Hematopoietic multipotent progenitor cell treated with erythropoietin and hydrocortisone succinate and interleukin-3 and kit ligand, for 17 days (in vitro differentiated cells): ENCODE data around the gene SEPTIN2.
"Not testable (repeated sequence)": the region's sequence is repeated elsewhere in the genome, so short reads cannot be mapped to it uniquely, and the experiment has no call there.

Source experiments
- DNase-seq: peaks from one replicate; pipeline ENCODE4 v3.0.0-alpha.2; 2015; ENCODE audit warnings: low spot score

SEPTIN2 gene

GRCh38 chr2:241288324-241288888 is 27.3 kb upstream of the SEPTIN2 start:
- DNase-seq: no peak

- DNase-seq: no peak
These were observed 26.7 kb upstream of the SEPTIN2 start for GRCh38 chr2:241289053-241289452.

GRCh38 chr2:241289597-241289996 is 26.1 kb upstream of the SEPTIN2 start:
- no peak for DNase-seq

- DNase-seq: no peak
These were observed 24.6 kb upstream of the SEPTIN2 start for GRCh38 chr2:241291153-241291552.

GRCh38 chr2:241291977-241292376 is 23.7 kb upstream of the SEPTIN2 start:
- DNase-seq: no peak

GRCh38 chr2:241293378-241293797 is 22.3 kb upstream of the SEPTIN2 start:
- not testable (repeated sequence) for DNase-seq

- DNase-seq: no peak
These were observed 20.2 kb upstream of the SEPTIN2 start for GRCh38 chr2:241295326-241296095.

- no peak for DNase-seq
These were observed 19.0 kb upstream of the SEPTIN2 start for GRCh38 chr2:241296767-241297166.

- DNase-seq: no peak
These were observed 17.1 kb upstream of the SEPTIN2 start for GRCh38 chr2:241298673-241299072.

GRCh38 chr2:241300000-241300399 is 15.7 kb upstream of the SEPTIN2 start:
- no peak for DNase-seq

- DNase-seq: no peak
These were observed 13.6 kb upstream of the SEPTIN2 start for GRCh38 chr2:241302083-241302482.

GRCh38 chr2:241302759-241303651 is 12.7 kb upstream of the SEPTIN2 start:
- DNase-seq: no peak

GRCh38 chr2:241304039-241304670 is 11.6 kb upstream of the SEPTIN2 start:
- no peak for DNase-seq

- DNase-seq: no peak
These were observed 8.7 kb upstream of the SEPTIN2 start for GRCh38 chr2:241307055-241307454.

- DNase-seq: no peak
These were observed 7.5 kb upstream of the SEPTIN2 start for GRCh38 chr2:241308267-241308666.

- no peak for DNase-seq
These were observed 6.8 kb upstream of the SEPTIN2 start for GRCh38 chr2:241308832-241309500.

GRCh38 chr2:241309684-241310117 is 6.0 kb upstream of the SEPTIN2 start:
- no peak for DNase-seq

- no peak for DNase-seq
These were observed 4.7 kb upstream of the SEPTIN2 start for GRCh38 chr2:241310917-241311566.

- DNase-seq: no peak
These were observed 3.6 kb upstream of the SEPTIN2 start for GRCh38 chr2:241312082-241312481.

GRCh38 chr2:241313543-241314095 is 2.1 kb upstream of the SEPTIN2 start:
- DNase-seq: no peak
